GM21576 (cell line): Measurements from ENCODE around the gene GOT1.

Experiments used
- ATAC-seq: cut with Tn5 transposase; IDR thresholded peaks from one replicate; pipeline ENCODE4 v1.9.1; 2021; ENCODE audit warnings: mild to moderate bottlenecking, moderate library complexity; ENCODE audit not compliant: unreplicated experiment

The GOT1 gene

DNA sequence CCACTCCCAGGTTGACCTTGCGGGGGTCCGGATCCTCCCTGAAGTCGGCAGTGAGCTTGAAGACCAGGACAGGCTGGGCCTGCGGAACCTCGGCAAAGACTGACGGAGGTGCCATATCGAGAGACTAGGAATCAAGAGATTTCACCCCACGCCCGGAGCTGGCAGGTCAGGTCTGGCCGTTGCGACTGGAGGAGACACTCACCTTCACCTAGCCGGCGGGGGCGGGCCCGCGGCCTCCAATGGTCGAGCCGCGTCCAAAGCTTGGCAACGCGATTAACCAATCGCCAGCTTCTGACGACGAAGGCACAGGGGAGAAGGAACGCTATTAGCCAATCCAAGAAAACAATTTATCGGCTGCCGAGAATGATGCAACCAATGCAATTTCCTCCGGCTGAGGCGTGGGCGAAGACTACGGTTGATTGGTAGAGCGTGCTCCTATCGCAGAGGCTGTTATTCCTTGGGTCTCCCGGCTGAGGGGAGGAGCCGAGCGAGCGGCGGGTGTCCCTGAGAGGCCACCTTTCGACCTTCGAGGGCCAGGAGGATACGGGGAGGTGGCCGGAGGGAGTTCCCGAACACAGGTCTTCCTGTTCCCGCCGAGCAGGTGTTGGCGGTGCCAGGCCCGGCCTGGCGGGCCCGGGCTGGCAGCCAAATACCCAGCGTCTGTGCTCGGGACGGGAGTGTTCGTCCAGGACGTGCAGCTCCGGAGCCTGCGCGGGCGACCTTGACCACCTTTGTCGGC is at the start of gene GOT1:
GOT1 (minus strand) TSS at position 174 of the 739 bp plus-strand sequence; CDS start at position 115, 59 bp downstream.
- peak; percentile 94 for ATAC-seq

DNA sequence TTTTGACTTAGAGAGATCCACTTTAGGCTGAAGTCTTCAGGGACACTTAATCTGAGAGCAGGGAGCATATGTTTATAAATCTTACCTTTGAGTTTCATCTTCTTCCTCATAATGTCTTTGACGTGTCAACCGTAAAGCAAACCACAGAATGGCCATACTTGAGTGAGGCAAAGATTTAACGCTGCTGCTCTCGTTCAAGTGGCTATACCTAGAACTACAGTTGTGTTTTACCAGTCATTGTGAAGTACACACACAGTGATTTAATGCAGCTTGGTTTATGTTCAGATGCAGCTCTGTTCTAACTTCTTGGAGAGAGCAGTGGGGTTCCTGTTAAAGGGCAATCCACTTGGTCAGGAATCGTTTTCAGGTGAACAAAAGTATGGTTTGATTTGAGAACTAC is 39.9 kb upstream of the GOT1 start:
- no peak for ATAC-seq

DNA sequence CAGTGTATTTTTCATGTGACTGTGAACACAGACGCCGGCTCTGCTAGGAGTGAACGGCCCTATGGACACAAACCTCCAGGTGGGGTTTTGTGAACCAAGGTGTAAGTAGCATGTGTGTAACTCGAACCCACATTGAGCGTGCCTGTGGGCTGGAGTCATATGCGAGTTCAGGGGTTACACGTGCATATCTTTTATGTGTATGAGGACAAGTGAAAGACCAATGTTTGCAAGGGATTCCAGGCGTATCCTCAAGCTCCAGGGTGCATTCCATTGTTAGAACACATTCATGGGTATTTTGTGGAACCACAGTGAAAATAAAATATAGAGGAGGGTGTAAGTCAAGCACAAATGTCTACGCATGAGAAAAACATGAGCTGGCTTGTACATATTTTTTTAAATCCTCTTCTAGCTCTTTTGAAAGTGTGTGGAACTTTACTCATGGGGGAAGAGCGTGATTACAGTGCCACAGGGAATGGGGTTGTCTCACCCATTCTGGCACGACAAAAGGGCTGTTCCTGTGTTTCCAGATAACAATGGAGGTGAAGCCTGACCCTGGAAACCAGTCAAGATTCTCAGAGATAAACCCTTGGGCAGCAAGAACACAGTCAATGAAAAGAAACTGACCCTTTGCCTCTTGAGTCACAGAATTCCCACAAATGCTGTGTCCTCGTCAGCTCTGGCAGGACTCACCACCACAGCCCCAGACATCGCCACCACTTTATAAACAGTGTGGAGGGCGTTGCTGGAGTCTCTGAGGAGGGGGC is 37.0 kb upstream of the GOT1 start:
- no peak for ATAC-seq

DNA sequence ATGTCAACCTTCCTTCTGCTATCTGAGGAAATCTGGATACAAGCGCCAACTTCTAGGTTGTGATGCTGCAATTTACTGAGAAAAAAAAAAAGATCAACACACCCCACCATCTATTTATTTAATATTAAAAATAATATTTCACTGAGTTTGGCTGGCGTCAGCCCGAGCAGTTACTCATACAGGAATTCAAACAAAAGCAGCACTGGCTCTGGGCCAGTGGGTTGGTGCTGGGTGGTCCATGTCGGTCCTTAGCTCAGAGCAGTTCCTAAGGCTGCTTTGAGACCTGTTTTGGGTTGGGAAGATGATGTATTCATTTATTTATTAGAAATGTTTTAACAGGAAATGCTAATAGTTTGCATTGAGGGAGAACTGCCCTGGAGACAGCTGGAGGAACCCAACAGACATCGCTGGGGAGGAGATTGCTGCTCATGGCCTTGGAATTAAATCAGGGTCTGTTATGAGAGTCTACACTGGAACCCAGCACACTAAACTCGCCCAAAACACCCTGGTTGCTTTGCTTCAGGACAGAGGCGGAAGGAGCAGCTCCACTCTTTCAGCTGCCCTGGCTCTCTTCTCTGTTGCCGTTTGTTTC is 36.3 kb upstream of the GOT1 start:
- no peak for ATAC-seq

DNA sequence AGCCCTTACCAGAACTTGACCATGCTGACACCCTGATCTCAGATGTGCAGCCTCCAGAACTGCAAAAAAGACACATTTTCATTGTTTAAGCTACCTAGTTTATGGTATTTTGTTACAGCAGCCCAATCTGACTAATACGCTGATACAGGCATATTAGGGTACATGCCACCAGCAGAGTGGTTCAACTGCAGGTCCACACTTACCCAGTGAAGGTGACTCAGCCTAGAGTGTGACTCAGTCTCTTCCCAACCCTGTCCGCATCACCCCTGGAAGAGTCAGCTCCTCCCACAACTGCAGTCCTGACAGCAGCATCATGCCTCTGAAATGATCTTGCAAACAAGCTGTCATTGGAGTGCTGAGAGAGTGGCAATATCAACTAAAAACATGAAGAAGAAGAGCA is 30.8 kb upstream of the GOT1 start:
- no peak for ATAC-seq

DNA sequence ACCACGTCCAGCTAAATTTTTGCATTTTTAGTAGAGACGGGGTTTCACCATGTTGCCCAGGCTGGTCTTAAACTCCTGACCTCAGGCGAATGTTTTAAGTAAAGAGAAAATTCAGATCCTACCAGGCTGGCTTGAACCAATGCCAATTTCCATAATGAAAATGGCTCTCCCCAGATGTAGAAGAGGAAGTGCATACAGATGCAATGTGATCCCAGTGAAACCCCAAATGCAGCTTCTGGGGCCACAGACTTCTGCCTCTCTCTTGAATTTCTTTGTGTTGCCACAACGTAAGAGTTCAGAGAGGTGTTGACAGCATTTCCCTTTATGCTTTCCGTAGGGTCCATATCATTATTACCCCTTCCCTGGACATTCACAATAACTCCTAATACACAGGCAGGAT is 29.6 kb upstream of the GOT1 start:
- ATAC-seq: no peak

DNA sequence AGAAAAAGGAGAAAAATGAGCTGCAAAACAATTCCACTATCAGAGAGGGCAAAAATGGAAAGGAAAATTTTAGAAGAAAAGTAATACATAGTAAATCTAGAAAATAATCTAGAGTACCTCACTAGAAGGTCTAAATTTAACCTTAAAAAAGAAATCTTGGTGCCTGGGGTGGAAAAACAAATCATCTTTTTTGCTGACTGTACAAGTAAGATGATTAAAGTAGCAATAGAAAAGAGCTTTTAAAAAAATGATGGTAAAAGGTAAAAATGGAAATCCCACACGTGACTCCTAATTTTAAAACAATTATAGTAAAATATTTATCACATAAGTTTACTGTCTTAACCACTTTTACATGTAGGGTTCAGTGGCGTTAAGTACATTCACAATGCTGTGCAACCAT is 28.8 kb upstream of the GOT1 start:
- no peak for ATAC-seq

DNA sequence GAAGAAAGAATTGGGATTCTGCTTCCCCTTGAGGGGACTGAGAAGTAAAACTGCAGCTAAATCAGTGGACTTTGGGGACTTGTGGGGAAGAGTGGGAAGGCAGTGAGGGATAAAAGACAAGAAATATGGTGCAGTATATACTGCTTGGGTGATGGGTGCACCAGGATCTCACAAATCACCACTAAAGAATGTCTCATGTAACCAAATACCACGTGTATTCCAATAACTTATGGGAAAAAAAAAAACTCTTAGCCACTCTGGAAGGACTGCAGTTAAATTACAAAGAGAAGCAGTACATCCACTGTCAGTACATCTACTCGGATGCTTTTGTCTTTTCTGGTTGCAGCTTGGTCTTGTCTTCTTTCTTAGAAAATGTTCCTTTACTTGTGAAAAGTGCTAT is 27.4 kb upstream of the GOT1 start:
- ATAC-seq: no peak

DNA sequence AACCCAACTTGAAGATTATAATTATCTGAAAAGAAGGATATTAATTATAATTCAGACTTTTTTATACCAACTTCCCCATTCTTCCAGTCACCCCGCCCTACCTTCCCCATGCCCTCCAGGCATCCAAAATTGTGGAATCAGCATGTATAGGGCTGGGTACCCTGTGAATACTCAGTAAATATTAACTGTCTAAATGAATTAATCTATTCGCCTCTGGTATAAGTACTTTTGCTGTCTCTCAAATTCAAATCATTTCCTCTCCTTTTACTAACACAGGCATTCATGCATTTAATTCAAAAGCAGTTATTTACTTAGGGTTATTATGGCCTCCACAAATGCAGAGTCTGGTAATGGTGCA is 26.5 kb upstream of the GOT1 start:
- ATAC-seq: no peak

DNA sequence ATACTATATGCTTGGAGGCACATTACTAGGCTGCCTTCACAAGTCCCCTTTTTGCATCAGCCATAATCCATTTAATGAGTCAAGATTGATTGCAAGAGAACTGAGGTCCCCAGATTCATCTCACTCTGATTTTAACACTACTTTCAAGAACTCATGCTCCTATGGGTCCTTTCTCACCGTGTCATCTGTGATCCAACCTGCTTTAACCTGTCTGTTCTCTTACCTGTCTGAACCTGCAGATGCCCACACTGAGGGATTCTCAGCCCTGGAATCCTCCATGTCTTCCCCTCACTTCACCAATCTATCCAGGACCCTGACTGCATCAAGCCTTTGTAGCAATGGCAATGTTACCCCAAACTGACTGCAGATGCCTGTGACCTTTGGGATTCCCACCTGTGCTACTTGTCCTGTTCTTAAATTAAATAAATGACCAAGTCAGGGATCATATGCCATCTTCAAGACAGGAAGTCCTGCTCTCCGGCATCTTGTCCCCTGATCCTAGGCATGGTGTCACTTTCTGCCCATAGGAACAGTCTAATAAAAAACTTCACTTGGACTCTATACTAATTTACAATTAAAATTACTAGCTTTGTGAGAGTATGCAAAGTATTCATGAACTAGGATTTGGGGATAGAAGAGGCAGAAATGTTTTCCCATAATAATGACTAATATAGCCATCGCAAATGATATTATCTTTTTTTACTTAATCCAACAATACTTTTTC is 25.9 kb upstream of the GOT1 start:
- ATAC-seq: no peak

DNA sequence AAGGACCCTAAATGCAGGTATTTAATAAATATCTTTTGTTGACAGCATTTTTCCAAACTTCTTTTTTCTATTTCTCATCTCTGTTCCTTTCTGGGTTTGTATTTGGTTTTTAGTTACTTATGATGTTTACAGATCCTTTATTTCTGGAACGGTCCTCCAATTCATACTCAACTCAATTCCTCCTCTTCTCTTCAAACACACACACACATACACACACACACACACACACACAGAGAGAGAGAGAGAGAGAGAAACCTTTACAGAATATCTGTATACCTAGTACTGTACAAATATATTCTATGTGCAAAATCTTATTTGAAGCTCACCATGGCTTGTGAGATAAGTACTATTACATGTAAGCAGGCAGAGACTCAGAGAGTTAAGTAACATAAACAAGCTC is 21.6 kb upstream of the GOT1 start:
- no peak for ATAC-seq

DNA sequence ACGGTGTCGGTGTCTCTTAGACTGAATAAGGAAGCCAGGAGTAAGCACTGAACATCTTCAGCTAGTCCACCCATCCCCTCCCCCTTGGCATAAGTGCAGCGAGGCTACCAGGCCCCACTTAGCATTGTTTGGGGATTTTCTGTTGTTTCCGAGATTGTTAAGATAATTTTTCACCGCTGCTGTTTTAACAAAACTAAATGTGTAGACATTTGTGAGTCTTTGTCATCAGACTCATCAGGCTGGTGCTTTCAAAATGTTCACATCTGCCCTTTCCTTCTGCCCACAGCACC is 21.0 kb upstream of the GOT1 start:
- ATAC-seq: no peak

DNA sequence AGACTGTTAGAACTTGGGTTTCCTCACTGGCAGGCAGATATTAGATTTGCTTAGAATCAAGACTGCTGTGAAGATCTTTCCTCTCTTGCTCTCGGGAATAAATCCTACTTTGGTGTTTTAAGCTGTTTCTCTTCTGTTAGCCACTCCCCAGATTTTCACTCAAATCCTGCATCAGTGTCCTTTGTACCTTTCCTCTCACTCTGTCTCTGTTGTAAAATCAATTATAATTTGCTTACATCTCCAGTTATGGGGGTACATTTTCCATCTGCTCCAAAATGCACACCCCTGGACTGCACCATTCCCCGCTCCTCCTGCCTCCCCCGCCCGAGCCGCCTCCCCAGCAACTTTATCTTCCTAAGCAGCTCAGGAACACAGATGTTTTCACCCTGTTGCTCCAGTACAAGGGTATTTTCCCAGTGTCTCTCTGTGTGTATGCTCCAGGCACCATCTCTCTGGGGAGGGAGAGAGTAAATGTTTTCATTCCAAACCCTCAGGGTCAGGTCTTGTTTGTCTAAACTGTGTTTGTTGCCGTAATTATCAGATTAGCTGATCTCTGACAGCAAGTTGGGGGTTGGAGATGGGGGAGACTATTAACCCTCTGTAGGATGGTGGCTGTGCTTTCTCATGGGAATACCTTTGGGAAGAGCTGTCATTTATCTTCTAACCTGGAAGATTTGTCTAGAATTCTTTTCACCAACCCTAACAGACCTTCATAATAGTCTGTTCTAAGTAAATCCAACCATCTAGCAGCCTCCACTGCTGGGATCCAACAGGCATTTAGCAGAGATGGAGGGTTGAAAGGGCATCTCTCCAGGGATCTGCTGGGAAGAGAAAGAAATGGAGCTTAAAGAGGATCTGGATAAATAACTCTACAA is 20.4 kb upstream of the GOT1 start:
- no peak for ATAC-seq

DNA sequence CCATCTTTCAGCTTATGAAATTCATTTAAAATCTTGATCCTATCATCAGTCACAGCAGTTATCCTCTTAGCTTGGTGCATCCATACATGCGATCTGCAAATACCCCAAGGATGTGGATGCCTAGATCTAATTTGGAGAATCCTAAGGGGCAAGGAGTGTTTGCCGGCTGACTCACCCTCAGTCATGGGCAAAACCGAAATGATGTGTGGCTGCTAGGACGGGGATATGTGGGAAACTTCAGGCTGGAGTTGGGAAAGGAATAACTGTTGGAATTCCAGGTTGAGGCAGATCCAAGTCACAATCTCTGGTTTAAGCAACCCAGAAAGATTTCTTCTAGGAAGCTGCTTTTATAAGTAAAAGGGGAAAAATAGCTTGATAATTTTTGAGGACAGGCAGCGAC is 19.7 kb upstream of the GOT1 start:
- ATAC-seq: no peak

DNA sequence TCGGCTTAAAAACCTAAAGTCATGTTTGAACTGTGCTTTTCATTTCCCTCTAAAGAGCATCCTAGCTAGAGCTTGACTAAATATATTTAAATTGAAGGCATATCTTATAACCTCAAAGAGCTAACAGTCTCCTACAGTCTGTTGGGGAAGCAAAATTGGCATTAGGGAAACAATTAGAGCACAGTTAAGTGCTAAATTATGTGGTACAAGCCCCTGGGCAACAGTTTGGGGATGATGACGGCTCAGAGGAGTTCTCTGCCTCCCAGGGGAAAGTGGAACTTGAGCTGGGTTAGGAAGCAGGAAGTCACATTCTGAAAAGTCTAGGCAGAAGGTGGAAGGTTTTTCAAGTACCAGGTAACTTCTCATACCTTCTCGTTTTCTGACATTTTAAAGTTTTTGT is 18.6 kb upstream of the GOT1 start:
- no peak for ATAC-seq

DNA sequence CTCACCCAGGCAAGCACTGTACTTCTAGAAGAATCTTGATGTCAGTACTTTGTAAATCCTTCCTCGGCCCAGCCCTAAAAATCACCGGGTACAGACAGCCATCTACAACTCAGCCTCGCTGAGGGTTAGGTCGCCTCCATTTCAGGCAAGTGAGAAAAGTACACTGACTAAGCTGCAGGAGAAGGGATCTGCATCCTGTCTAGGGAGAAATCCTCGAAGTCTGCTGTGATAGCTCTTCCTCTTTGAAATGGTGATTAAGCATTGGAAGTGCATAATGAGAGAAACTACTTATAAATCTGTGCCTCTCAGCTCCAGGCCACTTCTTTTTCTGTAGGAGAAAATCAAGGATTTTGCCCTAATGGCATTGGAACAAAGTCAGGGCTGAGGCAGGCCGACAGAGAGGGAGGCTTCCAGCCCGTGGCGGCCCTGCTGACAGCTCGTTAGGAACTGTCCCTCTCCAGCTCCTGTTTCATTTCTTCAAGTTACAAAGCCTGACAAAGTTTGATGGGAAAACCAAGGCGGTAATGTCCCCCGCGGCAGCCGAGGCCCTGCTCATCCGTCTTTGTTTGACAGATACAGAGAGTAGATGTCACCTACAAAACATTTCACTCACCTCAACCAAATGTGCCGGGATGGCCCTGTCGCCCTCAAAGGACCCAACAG is 14.1 kb upstream of the GOT1 start:
- no peak for ATAC-seq

DNA sequence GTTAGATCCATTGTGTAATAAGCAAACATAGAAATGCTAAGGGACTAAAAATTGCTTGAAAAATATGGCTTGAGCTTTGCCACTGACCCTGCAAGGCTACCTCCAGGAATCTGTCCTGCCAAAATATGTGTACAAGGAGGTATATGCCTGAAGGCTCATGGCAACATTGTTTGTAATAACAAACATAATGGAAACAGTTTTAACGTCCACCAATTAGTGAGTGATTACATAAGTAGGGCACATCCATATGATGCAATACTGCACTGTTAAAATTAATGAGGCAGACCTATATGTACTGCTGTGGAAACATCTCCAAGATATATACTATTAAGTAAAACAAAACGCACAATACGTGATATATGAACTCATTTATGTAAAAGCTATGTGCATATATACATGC is 13.1 kb upstream of the GOT1 start:
- no peak for ATAC-seq

DNA sequence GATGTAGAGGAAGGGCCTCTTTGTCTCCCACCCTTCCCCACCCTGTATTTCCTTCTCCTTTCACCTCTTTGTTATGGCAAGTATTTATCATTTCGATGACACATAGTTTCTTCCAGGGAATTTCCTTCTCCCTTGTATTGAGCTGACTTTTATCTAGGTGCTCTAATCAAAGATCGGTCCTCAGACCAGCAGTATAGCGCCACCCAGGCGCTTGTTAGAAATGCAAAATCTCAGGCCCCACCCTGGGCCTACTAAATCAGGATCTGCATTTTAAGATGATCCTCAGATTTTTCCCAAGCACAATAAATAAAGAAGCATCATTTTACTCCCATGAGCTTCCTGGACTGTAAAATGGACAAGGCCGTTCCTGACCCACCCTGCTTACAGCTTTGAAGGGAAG is 12.0 kb upstream of the GOT1 start:
- ATAC-seq: no peak

DNA sequence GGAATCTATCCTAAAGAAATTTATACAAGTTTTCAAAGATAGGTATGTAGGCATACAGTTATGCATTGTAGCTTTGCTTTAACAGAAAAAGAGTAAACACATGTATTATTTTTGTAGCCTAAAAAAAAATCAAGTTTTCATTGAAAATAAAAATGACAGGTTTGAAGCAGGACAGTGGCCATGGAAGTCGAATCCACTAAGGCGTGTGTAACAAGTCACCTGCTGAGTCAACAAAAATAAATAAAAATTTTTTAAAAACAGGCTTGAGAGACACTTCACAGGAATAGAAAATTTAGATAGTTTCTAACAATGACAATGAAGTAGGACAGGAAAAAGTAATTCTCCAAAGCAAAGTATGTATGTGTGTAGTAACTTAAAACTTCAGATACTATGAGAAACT is 8.5 kb upstream of the GOT1 start:
- no peak for ATAC-seq

DNA sequence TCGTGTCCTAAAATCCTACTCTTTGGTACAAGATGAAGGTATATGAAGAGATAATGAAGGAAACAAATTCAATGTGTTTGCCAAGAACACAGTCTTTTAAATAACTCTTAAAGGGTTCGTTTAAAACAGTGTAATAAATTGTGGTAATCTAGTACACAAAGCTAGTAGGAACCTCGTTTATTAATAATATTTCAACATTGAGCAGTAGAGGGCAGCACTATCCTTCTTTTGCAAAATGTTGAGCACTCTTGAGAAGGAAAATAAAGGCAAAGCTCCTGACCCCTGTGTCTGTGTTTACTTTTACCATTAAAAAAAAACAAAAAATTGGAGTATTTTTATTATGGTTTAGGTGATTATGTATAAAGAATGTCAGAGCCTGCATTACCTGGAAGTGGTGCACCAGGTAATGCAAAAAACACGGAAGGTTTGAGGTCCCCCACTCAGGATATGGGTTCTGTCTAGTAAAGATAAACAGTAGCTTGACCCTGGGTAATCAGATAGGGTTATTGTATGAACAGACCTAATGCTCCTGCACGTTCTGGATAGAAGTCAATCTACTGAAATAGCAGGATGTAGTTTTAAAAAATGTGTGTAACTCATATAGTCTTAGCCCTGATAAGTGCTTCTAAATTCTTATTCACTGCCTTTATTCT is 5.7 kb upstream of the GOT1 start:
- ATAC-seq: no peak
